ENCODE data around the gene CFAP68.

CFAP68 gene

GRCh38 chr11:111878849-111879636 is at the start of gene CFAP68, which contains the start of gene FDXACB1:
Gene CFAP68 (plus strand): TSS chr11:111879541. CDS start chr11:111879561, 20 bp downstream.
Gene FDXACB1 (minus strand): TSS chr11:111879165. CDS start chr11:111879132, 33 bp downstream.
- DNase-seq (ENCODE audit: low read depth): peak; percentile 98

- DNase-seq (ENCODE audit: low read depth): no peak
Measured at GRCh38 chr11:111833524-111833923, 45.8 kb upstream of the CFAP68 start.

- no peak for DNase-seq (ENCODE audit: low read depth)
Measured at GRCh38 chr11:111834432-111835163, 44.7 kb upstream of the CFAP68 start.

GRCh38 chr11:111835665-111836064 is 43.7 kb upstream of the CFAP68 start:
- DNase-seq (ENCODE audit: low read depth): no peak

- DNase-seq (ENCODE audit: low read depth): no peak
Measured at GRCh38 chr11:111836162-111836561, 43.2 kb upstream of the CFAP68 start.

GRCh38 chr11:111836721-111837120 is 42.6 kb upstream of the CFAP68 start:
- no peak for DNase-seq (ENCODE audit: low read depth)

GRCh38 chr11:111837366-111837891 is 41.9 kb upstream of the CFAP68 start:
- DNase-seq (ENCODE audit: low read depth): no peak

- DNase-seq (ENCODE audit: low read depth): no peak
Measured at GRCh38 chr11:111838054-111838453, 41.3 kb upstream of the CFAP68 start.

- DNase-seq (ENCODE audit: low read depth): no peak
Measured at GRCh38 chr11:111840143-111840542, 39.2 kb upstream of the CFAP68 start.

- DNase-seq (ENCODE audit: low read depth): peak; percentile 60
Measured at GRCh38 chr11:111841370-111842053, 37.8 kb upstream of the CFAP68 start.

- DNase-seq (ENCODE audit: low read depth): no peak
Measured at GRCh38 chr11:111843661-111844060, 35.7 kb upstream of the CFAP68 start.

GRCh38 chr11:111845276-111846028 is 33.9 kb upstream of the CFAP68 start:
- DNase-seq (ENCODE audit: low read depth): no peak

GRCh38 chr11:111846063-111846462 is 33.3 kb upstream of the CFAP68 start:
- DNase-seq (ENCODE audit: low read depth): no peak

GRCh38 chr11:111846636-111847035 is 32.7 kb upstream of the CFAP68 start:
- DNase-seq (ENCODE audit: low read depth): no peak

GRCh38 chr11:111849631-111850030 is 29.7 kb upstream of the CFAP68 start:
- no peak for DNase-seq (ENCODE audit: low read depth)

- no peak for DNase-seq (ENCODE audit: low read depth)
Measured at GRCh38 chr11:111851067-111851466, 28.3 kb upstream of the CFAP68 start.

GRCh38 chr11:111851636-111852035 is 27.7 kb upstream of the CFAP68 start:
- no peak for DNase-seq (ENCODE audit: low read depth)

GRCh38 chr11:111852103-111852502 is 27.2 kb upstream of the CFAP68 start:
- no peak for DNase-seq (ENCODE audit: low read depth)

- DNase-seq (ENCODE audit: low read depth): no peak
Measured at GRCh38 chr11:111855506-111855905, 23.8 kb upstream of the CFAP68 start.

- no peak for DNase-seq (ENCODE audit: low read depth)
Measured at GRCh38 chr11:111860257-111860656, 19.1 kb upstream of the CFAP68 start.

- no peak for DNase-seq (ENCODE audit: low read depth)
Measured at GRCh38 chr11:111870113-111870512, 9.2 kb upstream of the CFAP68 start.

GRCh38 chr11:111870522-111870885 is 8.8 kb upstream of the CFAP68 start:
- no peak for DNase-seq (ENCODE audit: low read depth)
